ENCODE measurements around the gene IQSEC1. TPM values are rescaled to one million over a fixed set of nuclear protein-coding genes. Genes with fewer than 3 reads are reported as not detected.

The IQSEC1 gene
- total and polyA plus RNA-seq, 2 donors, result 9.4 to 21.9 TPM

DNA sequence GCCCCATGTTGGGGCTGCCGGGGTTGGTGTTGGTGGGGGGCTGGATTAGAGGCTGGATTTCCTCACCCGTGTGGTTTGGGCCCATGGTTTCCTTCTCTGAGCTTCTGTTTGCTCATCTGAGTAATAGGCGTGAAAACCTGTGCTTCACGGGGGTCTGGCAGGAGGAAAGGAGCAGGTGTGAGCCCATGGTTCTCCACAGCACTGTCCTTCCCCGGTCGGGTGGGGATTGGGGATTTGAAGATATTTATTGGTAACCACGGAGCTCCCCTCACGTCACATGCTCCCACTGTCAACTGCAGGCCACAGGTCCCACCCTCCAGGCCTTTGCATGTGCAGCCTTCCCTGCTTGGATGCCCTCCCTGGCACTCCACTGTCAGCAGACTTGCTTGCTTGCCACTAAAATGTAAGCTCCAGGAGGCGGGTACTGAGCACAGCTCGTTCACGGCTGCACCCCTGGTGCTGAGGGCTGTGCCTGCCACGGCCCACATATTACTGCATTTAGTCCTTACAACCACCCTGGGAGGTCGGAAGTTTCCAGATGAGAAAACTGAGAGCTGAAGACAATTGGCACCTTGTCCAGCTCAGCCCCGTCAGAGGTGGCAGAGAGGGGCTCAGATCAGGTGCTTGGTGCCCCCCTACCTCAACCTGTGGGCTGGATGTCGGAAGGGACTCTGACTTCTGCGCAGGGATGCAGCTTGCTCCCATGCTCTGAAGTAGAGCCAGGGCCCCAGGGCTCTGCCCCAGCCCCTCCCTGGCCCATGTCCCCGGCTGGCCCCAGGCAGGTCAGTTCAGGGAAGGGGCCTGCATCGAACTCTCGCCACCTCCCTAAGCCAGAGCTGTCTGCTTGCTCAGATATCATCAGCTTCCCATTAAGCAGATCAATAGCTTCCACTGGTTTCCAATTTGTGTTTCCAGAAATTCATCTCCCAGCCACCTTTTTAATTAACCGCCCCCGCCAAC lies 29.4 kb upstream of the IQSEC1 start:
- no peak overlapping the region for H3K4me3 ChIP-seq (ENCODE audit: low read length in 2 of 2)
- no peaks in the 10 kb centered on the region for H3K36me3 ChIP-seq (ENCODE audit: control insufficient read depth in 2 of 2, insufficient read depth in 2 of 2, low read length in 1 of 2)
- H3K27me3 ChIP-seq (ENCODE audit: control insufficient read depth in 2 of 2, insufficient read depth in 1 of 2, low read length in 1 of 2), result no peaks in the 10 kb centered on the region
- H3K4me1 ChIP-seq (ENCODE audit: control insufficient read depth in 2 of 2, insufficient read depth in 2 of 2, low read length in 2 of 2), result peaks cover 0 to 2% of the 10 kb centered on the region in 2 donors
- 92% methylated on average over 21 of the region's 21 CpGs for WGBS
- no peak for DNase-seq (ENCODE audit: low read depth in 6 of 9, low spot score in 9 of 9)
- no peaks in the 10 kb centered on the region for H3K9me3 ChIP-seq (ENCODE audit: control insufficient read depth in 2 of 2, insufficient read depth in 1 of 2, low read length in 1 of 2)
- no peak overlapping the region for H3K27ac ChIP-seq (ENCODE audit: low read depth in 1 of 2, low read length in 1 of 2)

DNA sequence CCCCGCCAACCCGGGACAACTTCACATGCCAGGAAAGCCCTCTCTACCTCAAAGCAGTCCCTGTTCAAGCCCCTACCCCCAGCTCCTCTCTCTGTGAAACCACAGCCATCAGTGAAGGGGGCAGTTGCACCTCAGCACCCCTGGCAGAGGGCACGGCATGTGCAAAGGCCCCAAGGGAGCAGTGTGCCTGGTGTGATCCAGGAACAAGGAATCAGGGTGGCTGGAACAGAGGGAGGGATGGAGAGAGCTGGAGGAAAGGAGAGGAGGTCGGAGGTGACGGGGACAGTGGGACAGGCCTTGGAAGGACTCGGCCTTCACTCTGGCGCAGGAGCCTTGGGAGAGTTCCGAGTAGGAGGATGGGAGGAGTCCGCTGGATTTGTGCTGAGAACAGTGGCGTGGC lies 26.5 kb upstream of the IQSEC1 start:
- H3K4me3 ChIP-seq (ENCODE audit: low read length in 2 of 2), result no peak overlapping the region
- DNase-seq (ENCODE audit: low read depth in 6 of 9, low spot score in 9 of 9), result no peak
- H3K4me1 ChIP-seq (ENCODE audit: control insufficient read depth in 2 of 2, insufficient read depth in 2 of 2, low read length in 2 of 2), result peaks cover 0 to 12% of the 10 kb centered on the region in 2 donors
- WGBS, result 97% methylated on average over 10 of the region's 10 CpGs
- no peaks in the 10 kb centered on the region for H3K36me3 ChIP-seq (ENCODE audit: control insufficient read depth in 2 of 2, insufficient read depth in 2 of 2, low read length in 1 of 2)
- H3K27ac ChIP-seq (ENCODE audit: low read depth in 1 of 2, low read length in 1 of 2), result no peak overlapping the region
- H3K9me3 ChIP-seq (ENCODE audit: control insufficient read depth in 2 of 2, insufficient read depth in 1 of 2, low read length in 1 of 2), result no peaks in the 10 kb centered on the region
- H3K27me3 ChIP-seq (ENCODE audit: control insufficient read depth in 2 of 2, insufficient read depth in 1 of 2, low read length in 1 of 2), result peaks cover 0 to 5% of the 10 kb centered on the region in 2 donors

DNA sequence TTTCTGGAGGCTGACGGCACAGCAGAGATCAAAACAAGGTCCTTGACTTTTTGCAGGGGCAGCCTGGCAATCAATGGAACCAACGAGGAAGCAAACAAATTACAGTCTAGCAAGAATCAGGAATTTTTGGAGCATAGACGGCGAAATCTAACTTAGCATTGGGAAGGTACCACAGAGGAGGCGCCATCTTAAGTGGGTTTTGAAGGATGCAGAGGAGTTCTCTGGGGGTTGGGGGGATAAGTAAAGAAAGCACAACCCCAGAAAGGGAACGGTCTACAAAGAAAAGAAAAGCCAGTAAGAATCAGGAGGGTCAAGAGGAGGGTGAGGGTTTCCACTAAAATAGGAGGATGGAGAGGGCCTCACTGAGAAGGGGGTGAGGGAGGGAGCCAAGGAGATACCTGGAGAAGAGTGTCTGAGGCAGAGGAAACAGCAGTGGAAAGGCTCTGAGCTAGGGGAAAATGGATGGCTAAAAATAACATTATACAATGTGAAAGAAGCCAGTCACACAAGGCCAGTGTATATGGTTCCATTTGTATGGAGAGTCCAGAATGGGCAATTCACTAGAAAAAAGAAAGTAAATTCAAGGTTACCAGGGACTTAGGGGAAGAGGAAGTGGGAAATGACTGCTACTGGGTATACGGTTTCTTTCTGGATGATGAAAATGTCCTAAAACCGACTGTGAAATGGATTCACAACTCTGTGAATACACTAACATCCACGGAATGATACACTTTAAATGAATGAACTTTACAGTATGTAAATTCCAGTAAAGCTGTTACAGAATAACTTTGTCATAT lies 25.2 kb upstream of the IQSEC1 start:
- Histone ChIP-seq H3K4me3 (ENCODE audit: low read length in 2 of 2) (no peak overlapping the region), H3K9me3 (ENCODE audit: control insufficient read depth in 2 of 2, insufficient read depth in 1 of 2, low read length in 1 of 2) (no peaks in the 10 kb centered on the region), H3K27ac (ENCODE audit: low read depth in 1 of 2, low read length in 1 of 2) (no peak overlapping the region), H3K27me3 (ENCODE audit: control insufficient read depth in 2 of 2, insufficient read depth in 1 of 2, low read length in 1 of 2) (peaks cover 0 to 5% of the 10 kb centered on the region in 2 donors), H3K36me3 (ENCODE audit: control insufficient read depth in 2 of 2, insufficient read depth in 2 of 2, low read length in 1 of 2) (no peaks in the 10 kb centered on the region), H3K4me1 (ENCODE audit: control insufficient read depth in 2 of 2, insufficient read depth in 2 of 2, low read length in 2 of 2) (peaks cover 0 to 15% of the 10 kb centered on the region in 2 donors)
- 88% methylated on average over 9 of the region's 9 CpGs for WGBS
- DNase-seq (ENCODE audit: low read depth in 6 of 9, low spot score in 9 of 9), result no peak

DNA sequence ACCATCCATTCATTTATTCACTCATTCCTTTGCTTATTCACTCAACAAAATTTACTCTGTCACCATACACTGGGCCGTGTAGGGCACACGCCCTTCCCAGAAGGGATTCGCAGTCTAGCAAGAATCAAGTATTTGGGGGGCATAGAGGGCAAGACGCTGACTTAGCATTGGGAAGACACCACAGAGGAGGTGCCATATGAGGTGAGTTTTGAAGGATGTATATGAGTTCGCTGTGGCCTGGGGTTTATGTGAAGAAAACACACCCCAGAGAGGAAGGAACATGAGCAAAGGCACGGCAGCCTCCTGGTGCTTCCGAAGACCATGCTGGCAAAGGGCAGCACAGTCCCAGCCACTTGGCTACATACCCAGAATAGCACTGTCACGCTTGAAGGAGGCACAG lies 23.1 kb upstream of the IQSEC1 start:
- Histone ChIP-seq H3K4me3 (ENCODE audit: low read length in 2 of 2) (no peak overlapping the region), H3K27me3 (ENCODE audit: control insufficient read depth in 2 of 2, insufficient read depth in 1 of 2, low read length in 1 of 2) (peaks cover 0 to 5% of the 10 kb centered on the region in 2 donors), H3K27ac (ENCODE audit: low read depth in 1 of 2, low read length in 1 of 2) (no peak overlapping the region), H3K9me3 (ENCODE audit: control insufficient read depth in 2 of 2, insufficient read depth in 1 of 2, low read length in 1 of 2) (no peaks in the 10 kb centered on the region), H3K36me3 (ENCODE audit: control insufficient read depth in 2 of 2, insufficient read depth in 2 of 2, low read length in 1 of 2) (no peaks in the 10 kb centered on the region), H3K4me1 (ENCODE audit: control insufficient read depth in 2 of 2, insufficient read depth in 2 of 2, low read length in 2 of 2) (peaks cover 0 to 21% of the 10 kb centered on the region in 2 donors)
- DNase-seq (ENCODE audit: low read depth in 6 of 9, low spot score in 9 of 9), result no peak
- whole genome bisulfite sequencing, result 98% methylated on average over 8 of the region's 8 CpGs

DNA sequence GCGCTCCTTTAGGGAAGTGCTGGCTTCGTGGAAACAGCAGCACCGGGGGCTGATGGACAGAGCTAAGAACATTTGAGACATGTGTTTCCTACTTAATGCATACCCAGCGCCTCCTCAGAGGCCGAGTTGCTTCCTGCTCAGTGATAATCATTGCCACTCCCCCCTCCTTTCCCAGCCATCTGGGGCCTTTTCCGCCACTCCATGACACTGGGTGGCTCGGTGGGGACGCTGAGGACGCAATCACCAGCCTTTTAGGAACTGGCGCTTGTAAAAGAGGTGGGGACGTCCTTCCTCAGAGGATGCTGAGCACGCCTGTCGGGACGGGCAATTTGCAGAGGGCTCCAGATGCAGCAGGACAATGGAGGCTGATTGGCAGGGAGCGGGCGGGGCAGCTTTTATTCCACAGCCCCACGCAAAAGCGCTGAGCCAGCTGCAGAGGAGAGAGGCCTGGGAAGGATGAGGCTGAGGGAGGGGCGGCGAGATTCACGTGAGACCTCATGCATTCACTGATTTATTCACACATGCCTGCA lies 22.2 kb upstream of the IQSEC1 start:
- WGBS, result 35% methylated on average over 21 of the region's 21 CpGs
- Histone ChIP-seq H3K27me3 (ENCODE audit: control insufficient read depth in 2 of 2, insufficient read depth in 1 of 2, low read length in 1 of 2) (peaks cover 0 to 5% of the 10 kb centered on the region in 2 donors), H3K36me3 (ENCODE audit: control insufficient read depth in 2 of 2, insufficient read depth in 2 of 2, low read length in 1 of 2) (no peaks in the 10 kb centered on the region), H3K27ac (ENCODE audit: low read depth in 1 of 2, low read length in 1 of 2) (no peak overlapping the region), H3K9me3 (ENCODE audit: control insufficient read depth in 2 of 2, insufficient read depth in 1 of 2, low read length in 1 of 2) (no peaks in the 10 kb centered on the region), H3K4me1 (ENCODE audit: control insufficient read depth in 2 of 2, insufficient read depth in 2 of 2, low read length in 2 of 2) (peaks cover 0 to 21% of the 10 kb centered on the region in 2 donors), H3K4me3 (ENCODE audit: low read length in 2 of 2) (no peak overlapping the region)
- DNase-seq (ENCODE audit: low read depth in 6 of 9, low spot score in 9 of 9), result no peak

DNA sequence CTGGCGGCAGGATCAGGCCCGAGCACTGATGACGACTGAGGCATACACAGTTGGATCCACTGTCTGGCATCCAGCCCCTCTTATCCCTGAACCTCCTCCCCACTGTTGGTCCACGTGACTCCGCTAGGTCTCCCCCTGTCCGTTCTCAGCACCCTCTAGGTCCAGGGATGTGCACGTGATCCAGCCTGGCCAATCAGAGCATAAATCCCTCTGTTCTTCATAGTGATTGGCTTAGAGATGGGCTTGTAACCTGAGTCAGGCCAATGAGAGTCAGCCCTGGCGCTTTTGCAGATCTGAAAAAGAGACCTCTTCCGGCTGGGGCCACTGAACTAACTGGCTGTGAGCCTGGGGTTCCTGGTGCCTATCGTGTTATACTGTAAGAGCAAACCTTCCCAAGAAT lies 20.5 kb upstream of the IQSEC1 start:
- H3K9me3 ChIP-seq (ENCODE audit: control insufficient read depth in 2 of 2, insufficient read depth in 1 of 2, low read length in 1 of 2), result peaks cover 0 to 1% of the 10 kb centered on the region in 2 donors
- H3K27ac ChIP-seq (ENCODE audit: low read depth in 1 of 2, low read length in 1 of 2), result no peak overlapping the region
- WGBS, result 77% methylated on average over 10 of the region's 10 CpGs
- peaks cover 0 to 5% of the 10 kb centered on the region in 2 donors for H3K27me3 ChIP-seq (ENCODE audit: control insufficient read depth in 2 of 2, insufficient read depth in 1 of 2, low read length in 1 of 2)
- H3K4me3 ChIP-seq (ENCODE audit: low read length in 2 of 2), result no peak overlapping the region
- no peak for DNase-seq (ENCODE audit: low read depth in 6 of 9, low spot score in 9 of 9)
- peaks cover 0 to 19% of the 10 kb centered on the region in 2 donors for H3K4me1 ChIP-seq (ENCODE audit: control insufficient read depth in 2 of 2, insufficient read depth in 2 of 2, low read length in 2 of 2)
- H3K36me3 ChIP-seq (ENCODE audit: control insufficient read depth in 2 of 2, insufficient read depth in 2 of 2, low read length in 1 of 2), result no peaks in the 10 kb centered on the region

DNA sequence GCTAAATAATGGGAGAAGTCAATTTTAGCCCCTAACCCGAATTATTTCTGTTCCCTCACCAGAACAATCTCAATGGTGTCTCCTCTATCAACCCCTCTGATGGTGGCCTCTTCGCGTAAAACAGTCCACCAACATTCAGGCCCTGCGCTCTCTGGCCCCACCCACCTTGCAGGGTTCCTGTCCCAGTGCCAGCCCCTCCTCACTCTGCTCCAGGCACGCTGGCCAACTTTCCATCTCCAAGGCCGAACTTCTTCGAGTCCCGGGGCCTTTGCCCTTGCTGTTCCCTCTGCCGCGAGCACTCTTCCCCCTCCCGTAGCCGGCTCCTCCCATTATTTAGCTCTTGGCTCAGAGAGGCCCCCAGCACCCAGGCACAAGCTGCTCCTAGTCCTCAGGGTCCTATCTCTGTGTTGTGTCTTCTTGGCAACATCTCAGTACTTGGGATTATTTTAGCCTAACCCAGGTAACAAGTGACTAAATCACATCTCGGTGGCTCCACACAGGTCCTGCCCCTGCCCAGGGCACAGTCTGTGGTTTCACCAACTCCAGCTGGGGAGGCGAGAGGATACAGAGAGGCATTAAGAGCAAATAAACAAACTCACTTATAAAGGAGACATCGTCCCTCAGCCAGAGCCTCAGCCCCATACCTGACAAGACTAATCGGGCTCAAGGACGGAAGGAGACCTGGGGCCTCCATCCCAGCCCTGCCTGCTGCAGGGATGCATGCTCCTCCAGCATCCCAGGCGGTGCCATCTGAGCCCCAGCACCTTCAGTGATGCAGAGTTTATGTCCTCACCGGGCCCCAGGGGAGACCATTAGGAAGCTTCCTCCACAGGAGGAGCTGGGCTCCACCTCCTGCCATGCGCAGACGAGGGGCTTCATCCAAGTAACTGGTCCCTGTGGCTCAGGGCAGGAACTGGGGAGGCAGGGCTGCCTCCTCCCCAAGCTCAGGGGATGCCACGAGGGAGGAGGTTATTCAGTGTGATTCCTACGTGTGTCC lies 19.7 kb upstream of the IQSEC1 start:
- H3K27ac ChIP-seq (ENCODE audit: low read depth in 1 of 2, low read length in 1 of 2), result no peak overlapping the region
- no peak for DNase-seq (ENCODE audit: low read depth in 6 of 9, low spot score in 9 of 9)
- H3K4me3 ChIP-seq (ENCODE audit: low read length in 2 of 2), result no peak overlapping the region
- peaks cover 0 to 1% of the 10 kb centered on the region in 2 donors for H3K9me3 ChIP-seq (ENCODE audit: control insufficient read depth in 2 of 2, insufficient read depth in 1 of 2, low read length in 1 of 2)
- H3K27me3 ChIP-seq (ENCODE audit: control insufficient read depth in 2 of 2, insufficient read depth in 1 of 2, low read length in 1 of 2), result peaks cover 0 to 5% of the 10 kb centered on the region in 2 donors
- H3K36me3 ChIP-seq (ENCODE audit: control insufficient read depth in 2 of 2, insufficient read depth in 2 of 2, low read length in 1 of 2), result no peaks in the 10 kb centered on the region
- H3K4me1 ChIP-seq (ENCODE audit: control insufficient read depth in 2 of 2, insufficient read depth in 2 of 2, low read length in 2 of 2), result peaks cover 0 to 24% of the 10 kb centered on the region in 2 donors
- whole genome bisulfite sequencing, result 87% methylated on average over 23 of the region's 23 CpGs

DNA sequence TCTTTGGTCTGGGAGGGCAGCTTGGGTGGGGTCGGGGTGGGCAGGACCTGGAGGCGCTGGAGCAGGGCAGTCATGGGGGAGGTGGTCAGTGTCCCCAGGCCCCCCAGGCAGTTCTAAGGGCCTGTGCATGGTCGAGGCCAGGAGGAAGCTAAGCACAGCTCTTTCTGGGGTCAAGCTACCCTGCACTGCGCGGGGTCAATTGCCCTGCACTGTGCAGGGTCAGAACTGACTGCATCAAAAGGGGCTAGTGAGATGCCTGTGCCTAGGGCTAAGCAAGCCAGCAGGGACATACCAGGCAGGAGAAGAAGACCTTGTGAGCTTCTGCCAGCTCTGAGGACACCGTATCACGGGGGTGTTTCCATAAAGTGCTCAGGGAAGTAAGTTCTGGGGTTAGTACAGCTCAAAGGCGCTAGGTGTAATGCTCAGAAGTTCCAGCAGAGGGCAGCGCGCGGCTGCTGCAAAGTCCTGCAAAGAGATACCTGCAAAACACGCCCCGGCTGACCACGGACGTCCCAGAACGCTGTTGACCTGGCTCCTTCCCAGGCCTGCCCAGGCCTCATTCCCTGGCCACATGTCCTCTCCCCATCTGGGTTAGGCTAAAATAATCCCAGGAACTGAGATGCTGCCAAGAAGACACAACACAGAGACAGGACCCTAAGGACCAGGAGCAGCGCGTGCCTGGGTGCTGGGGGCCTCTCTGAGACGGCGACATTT lies 18.8 kb upstream of the IQSEC1 start:
- Histone ChIP-seq H3K4me1 (ENCODE audit: control insufficient read depth in 2 of 2, insufficient read depth in 2 of 2, low read length in 2 of 2) (peaks cover 0 to 28% of the 10 kb centered on the region in 2 donors), H3K4me3 (ENCODE audit: low read length in 2 of 2) (no peak overlapping the region), H3K27me3 (ENCODE audit: control insufficient read depth in 2 of 2, insufficient read depth in 1 of 2, low read length in 1 of 2) (peaks cover 0 to 5% of the 10 kb centered on the region in 2 donors), H3K36me3 (ENCODE audit: control insufficient read depth in 2 of 2, insufficient read depth in 2 of 2, low read length in 1 of 2) (no peaks in the 10 kb centered on the region), H3K9me3 (ENCODE audit: control insufficient read depth in 2 of 2, insufficient read depth in 1 of 2, low read length in 1 of 2) (peaks cover 0 to 1% of the 10 kb centered on the region in 2 donors), H3K27ac (ENCODE audit: low read depth in 1 of 2, low read length in 1 of 2) (no peak overlapping the region)
- DNase-seq (ENCODE audit: low read depth in 6 of 9, low spot score in 9 of 9), result peak; percentile 44 to 88 (median 73)
- WGBS, result 39% methylated on average over 20 of the region's 20 CpGs

All from thymus (tissue), 11 donors.